ENCODE results near the gene KTN1.

- TF ChIP-seq CTCF (IDR thresholded peaks at IDR 0.05) (no peak), POLR2A (IDR thresholded peaks at IDR 0.05) (no peak)
These were observed 2.7 kb downstream of the KTN1 start for GRCh38 chr14:55582746-55583145.
